A549 (cell line): ENCODE results near the gene CDC23. TPM values are rescaled to one million over a fixed set of nuclear protein-coding genes. Genes with fewer than 3 reads are reported as not detected.

Experiments used
- ATAC-seq, 2 experiments: fragments of 200-7000 bp in 1 of 2; fragments of >200 bp in 1 of 2; cut with Nextera tagmentation in 1 of 2; cut with Tn5 transposase in 1 of 2; 3 replicates each; pipeline versions ENCODE4 v1.8.0 to v1.9.1; 2018 to 2020; ENCODE audit warnings: mild to moderate bottlenecking in 1 of 2, moderate library complexity in 1 of 2
- CTCF ChIA-PET: fragments of 300-600 bp; sonication (Branson Sonifier 250); formaldehyde crosslinking; extraction: SDS; loops from one replicate; lab custom pipeline; 2021; ENCODE audit warnings: antibody characterized with exemption, inconsistent platforms; lab: Yijun Ruan, JAX
- POLR2A ChIA-PET: fragments of 350-600 bp; formaldehyde crosslinking; extraction: SDS; loops from one replicate; lab custom pipeline; 2021; ENCODE audit warnings: antibody characterized with exemption, inconsistent platforms; lab: Yijun Ruan, JAX
- DNase-seq, 2 experiments: peaks; one replicate each; pipeline versions ENCODE4 v3.0.0 to v3.0.0-alpha.2; 2011 to 2016; ENCODE audit warnings: low read depth in 1 of 2, low spot score in 1 of 2
- FAIRE-seq: peaks from 2 replicates; lab custom pipeline; 2011; peaks lifted over from hg19 to GRCh38; lab: Jason Lieb, UNC
- H3K27ac ChIP-seq, 2 experiments: fragments of >200 bp; sonication (Bioruptor Twin); formaldehyde crosslinking; 3 replicates each; pipeline ENCODE4 v1.5.1; 2016 to 2017
- H3K4me1 ChIP-seq: fragments of >200 bp; sonication (Bioruptor Twin); formaldehyde crosslinking; 3 replicates; pipeline ENCODE4 v1.6.1; 2016
- H3K4me2 ChIP-seq: fragments of >200 bp; sonication (Bioruptor Twin); formaldehyde crosslinking; 3 replicates; pipeline ENCODE4 v1.6.1; 2016
- H3K4me3 ChIP-seq: fragments of >200 bp; sonication (Bioruptor Twin); formaldehyde crosslinking; 3 replicates; pipeline ENCODE4 v1.5.1; 2016
- H3K9me3 ChIP-seq: fragments of >200 bp; sonication (Bioruptor Twin); formaldehyde crosslinking; 3 replicates; pipeline ENCODE4 v1.6.1; 2016
- CEBPB ChIP-seq, 2 experiments: fragments of >200 bp in 1 of 2; sonication (Bioruptor Twin) in 1 of 2; formaldehyde crosslinking in 1 of 2; IDR thresholded peaks; 2 replicates each; pipeline ENCODE4 v1.6.1; 2012 to 2016
- CHD4 ChIP-seq: fragments of 200-600 bp; sonication (generic); IDR thresholded peaks from 2 replicates; pipeline ENCODE4 v1.6.1; 2016; ENCODE audit warnings: antibody characterized with exemption, mild to moderate bottlenecking, borderline replicate concordance
- FOSL2 ChIP-seq, 2 experiments: fragments of 450-650 bp in 1 of 2; fragments of >200 bp in 1 of 2; sonication (Bioruptor Twin) in 1 of 2; formaldehyde crosslinking; IDR thresholded peaks; 2 replicates each; pipeline versions ENCODE4 v1.5.0 to v1.6.1; 2016 to 2020; ENCODE audit warnings: mild to moderate bottlenecking in 1 of 2, moderate library complexity in 1 of 2
- GATA3 ChIP-seq: IDR thresholded peaks from 2 replicates; pipeline ENCODE4 v1.6.1; 2012; ENCODE audit warnings: borderline replicate concordance
- HDAC2 ChIP-seq: fragments of 200-600 bp; sonication (generic); IDR thresholded peaks from 2 replicates; pipeline ENCODE4 v1.6.1; 2016
- HOXA7 ChIP-seq: fragments of 250-450 bp; sonication (Bioruptor Pico); IDR thresholded peaks from 2 replicates; pipeline ENCODE4 v1.5.0; 2020; ENCODE audit warnings: mild to moderate bottlenecking, moderate library complexity
- HOXB13 ChIP-seq: fragments of 250-450 bp; sonication (Bioruptor Pico); IDR thresholded peaks from 2 replicates; pipeline ENCODE4 v1.5.0; 2020; ENCODE audit warnings: low read depth, mild to moderate bottlenecking, moderate library complexity
- HOXB5 ChIP-seq: fragments of 250-450 bp; sonication (Bioruptor Pico); IDR thresholded peaks from 2 replicates; pipeline ENCODE4 v1.5.0; 2020; ENCODE audit warnings: mild to moderate bottlenecking, moderate library complexity
- JUNB ChIP-seq: fragments of >200 bp; sonication (Bioruptor Twin); formaldehyde crosslinking; IDR thresholded peaks from 2 replicates; pipeline ENCODE4 v1.6.1; 2016
- MAFK ChIP-seq: fragments of 450-650 bp; IDR thresholded peaks from 2 replicates; pipeline ENCODE4 v1.6.1; 2014; ENCODE audit not compliant: partially characterized antibody
- MYC ChIP-seq: IDR thresholded peaks from 2 replicates; pipeline ENCODE4 v1.6.1; 2012; ENCODE audit warnings: mild to moderate bottlenecking, inconsistent platforms, low read length, improper control_type of control experiment, borderline replicate concordance
- NFE2L2 ChIP-seq: fragments of 150-350 bp; conservative IDR thresholded peaks from 2 replicates; pipeline ENCODE4 v1.6.1; 2014; ENCODE audit warnings: low read length
- NPAS2 ChIP-seq: fragments of 250-450 bp; sonication (Bioruptor Pico); IDR thresholded peaks from 2 replicates; pipeline ENCODE4 v1.8.0; 2022; ENCODE audit warnings: mild to moderate bottlenecking, moderate library complexity, borderline replicate concordance
- RAD21 ChIP-seq, 2 experiments: fragments of >200 bp in 1 of 2; sonication (Bioruptor Twin) in 1 of 2; formaldehyde crosslinking in 1 of 2; IDR thresholded peaks in 1 of 2; conservative IDR thresholded peaks in 1 of 2; 2 replicates in 1 of 2; 3 replicates in 1 of 2; pipeline ENCODE4 v1.6.1; 2012 to 2018; ENCODE audit warnings: inconsistent platforms in 1 of 2
- SMC3 ChIP-seq: fragments of >200 bp; sonication (Bioruptor Twin); formaldehyde crosslinking; IDR thresholded peaks from 3 replicates; pipeline ENCODE4 v1.6.1; 2018; ENCODE audit warnings: inconsistent platforms
- SREBF2 ChIP-seq: fragments of 450-650 bp; IDR thresholded peaks from 2 replicates; pipeline ENCODE4 v1.6.1; 2014; ENCODE audit warnings: mild to moderate bottlenecking, moderate library complexity
- ZC3H11A ChIP-seq: fragments of 450-650 bp; IDR thresholded peaks from 2 replicates; pipeline ENCODE4 v1.6.1; 2014; ENCODE audit warnings: antibody characterized with exemption, mild to moderate bottlenecking
- ZFP36 ChIP-seq: fragments of 450-650 bp; IDR thresholded peaks from 2 replicates; pipeline ENCODE4 v1.6.1; 2014; ENCODE audit warnings: borderline replicate concordance; ENCODE audit not compliant: partially characterized antibody
- WGBS: methylation state at CpG from one replicate; pipeline ENCODE4 v1.1.6; 2017; ENCODE audit errors: missing lambda C conversion rate; 5-methylcytosine and 5-hydroxymethylcytosine counted together
- polyA plus RNA-seq, 4 experiments: library from polyadenylated mRNA; depleted of rRNA in 3 of 4; stranded (reverse); fragments of >200 nt; fragmentation: RNase III in 1 of 4; extraction: RNeasy Plus Mini Kit Qiagen cat#74134 plus additional on column Dnase treatment in 1 of 4; gene quantifications; 2 replicates in 3 of 4; 3 replicates in 1 of 4; pipeline ENCODE4 v1.2.3, GENCODE V29; 2011 to 2017
- TF ChIP-seq, protein P1 (sequence below): IDR thresholded peaks from 2 replicates; pipeline ENCODE4 v1.6.1; 2012; ENCODE audit warnings: low read depth, borderline replicate concordance
- TF ChIP-seq, protein P2 (sequence below): IDR thresholded peaks from 2 replicates; pipeline ENCODE4 v1.6.1; 2012
- TF ChIP-seq, protein P3 (sequence below): fragments of >200 bp; sonication (Bioruptor Twin); formaldehyde crosslinking; IDR thresholded peaks from 3 replicates; pipeline ENCODE4 v1.5.1; 2016
- TF ChIP-seq, protein P4 (sequence below): fragments of 250-450 bp; sonication (Bioruptor Pico); IDR thresholded peaks from 2 replicates; pipeline ENCODE4 v1.5.0; 2021; ENCODE audit warnings: mild to moderate bottlenecking, moderate library complexity, borderline replicate concordance

Gene CDC23
- polyA plus RNA-seq, 2 of the 4 experiments (the other 2 are of a cell fraction), result 37.1 to 70.3 TPM

DNA sequence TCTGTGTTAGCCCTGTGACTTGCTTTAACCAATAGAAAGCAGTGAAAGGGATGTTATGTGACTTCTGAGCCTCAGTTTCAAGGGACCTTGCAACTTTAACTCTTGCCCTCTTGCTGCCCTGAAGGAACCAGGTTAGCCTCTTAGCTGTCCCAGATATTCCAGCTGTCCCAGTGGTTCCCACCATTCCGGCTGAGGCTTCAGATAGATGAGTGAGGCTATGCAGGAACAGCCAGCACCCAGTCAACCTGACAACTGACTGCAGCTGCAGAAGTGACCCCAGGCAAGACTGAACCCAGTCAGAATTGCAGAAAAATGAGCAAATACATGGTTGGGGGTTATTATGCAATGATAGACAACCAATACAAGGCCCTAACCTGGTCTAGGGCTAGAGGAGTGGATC lies 10.4 kb upstream of the CDC23 start:
- DNase-seq (no peak), ATAC-seq (peak; percentile 19 to 61; a peak in 5 of 6 replicates), FAIRE-seq (no peak)
- no peak for TF ChIP-seq FOSL2 (IDR thresholded peaks at IDR 0.05)
- TF ChIP-seq FOSL2 (CRISPR knock-in tag; IDR thresholded peaks at IDR 0.05), result no peak
- TF ChIP-seq MAFK, result no peak
- no peak for TF ChIP-seq ZFP36
- no peak for TF ChIP-seq SREBF2
- TF ChIP-seq MYC, result no peak
- TF ChIP-seq, protein P1, sequence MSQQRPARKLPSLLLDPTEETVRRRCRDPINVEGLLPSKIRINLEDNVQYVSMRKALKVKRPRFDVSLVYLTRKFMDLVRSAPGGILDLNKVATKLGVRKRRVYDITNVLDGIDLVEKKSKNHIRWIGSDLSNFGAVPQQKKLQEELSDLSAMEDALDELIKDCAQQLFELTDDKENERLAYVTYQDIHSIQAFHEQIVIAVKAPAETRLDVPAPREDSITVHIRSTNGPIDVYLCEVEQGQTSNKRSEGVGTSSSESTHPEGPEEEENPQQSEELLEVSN, result no peak
- TF ChIP-seq, protein P2, sequence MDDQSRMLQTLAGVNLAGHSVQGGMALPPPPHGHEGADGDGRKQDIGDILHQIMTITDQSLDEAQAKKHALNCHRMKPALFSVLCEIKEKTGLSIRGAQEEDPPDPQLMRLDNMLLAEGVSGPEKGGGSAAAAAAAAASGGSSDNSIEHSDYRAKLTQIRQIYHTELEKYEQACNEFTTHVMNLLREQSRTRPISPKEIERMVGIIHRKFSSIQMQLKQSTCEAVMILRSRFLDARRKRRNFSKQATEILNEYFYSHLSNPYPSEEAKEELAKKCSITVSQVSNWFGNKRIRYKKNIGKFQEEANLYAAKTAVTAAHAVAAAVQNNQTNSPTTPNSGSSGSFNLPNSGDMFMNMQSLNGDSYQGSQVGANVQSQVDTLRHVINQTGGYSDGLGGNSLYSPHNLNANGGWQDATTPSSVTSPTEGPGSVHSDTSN, result no peak
- TF ChIP-seq NPAS2, result no peak
- TF ChIP-seq HOXB13 (CRISPR knock-in tag), result no peak
- no peak for TF ChIP-seq NFE2L2
- no peak for TF ChIP-seq RAD21 (conservative IDR thresholded peaks at IDR 0.05 in 1 of 2, IDR thresholded peaks at IDR 0.05 in 1 of 2)
- no peak for TF ChIP-seq JUNB
- no peaks in the 10 kb centered on the region for H3K4me1 ChIP-seq
- H3K27ac ChIP-seq, result no peak overlapping the region
- CTCF ChIA-PET, result interaction anchor here (0.6 to 6.8 kb wide), 45 partner anchors 9 to 235 kb away, joined by 3 to 86 read pairs (median 4); partner anchors contain the start of genes BRD8, CDC23, FAM53C and KDM3B
- H3K4me2 ChIP-seq, result no peak overlapping the region
- 88% methylated on average over 1 of the region's 1 CpG for WGBS
- H3K4me3 ChIP-seq, result no peak overlapping the region
- POLR2A ChIA-PET, result interaction anchor here (0.7 kb wide), 1 partner anchor 115 kb away, joined by 3 read pairs; the partner anchor contains the start of gene FAM53C
- peaks cover 20% of the 10 kb centered on the region for H3K9me3 ChIP-seq

DNA sequence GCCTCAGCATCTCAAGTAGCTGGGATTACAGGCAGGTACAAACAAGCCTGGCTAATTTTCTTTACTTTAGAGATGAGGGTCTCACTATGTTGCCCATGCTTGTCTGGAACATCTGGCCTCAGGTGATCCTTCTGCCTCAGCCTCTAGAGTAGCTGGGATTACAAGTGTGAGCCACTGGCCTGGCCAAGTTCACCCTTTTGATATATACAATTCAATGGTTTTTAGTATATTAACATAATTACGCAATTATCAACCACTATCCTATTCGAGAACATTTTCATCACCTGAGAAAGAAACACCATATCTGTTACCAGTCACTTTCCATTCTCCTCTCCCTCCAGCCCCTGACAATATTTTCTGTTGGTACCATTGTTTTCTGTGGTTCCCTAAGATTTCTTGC lies 3.7 kb upstream of the CDC23 start:
- H3K9me3 ChIP-seq, result no peaks in the 10 kb centered on the region
- H3K4me3 ChIP-seq, result no peak overlapping the region
- POLR2A ChIA-PET, result no interaction called here
- no peak for ATAC-seq
- TF ChIP-seq CHD4 (no peak), CEBPB (IDR thresholded peaks at IDR 0.05) (peak; percentile 38 to 41; a peak in 2 of 4 replicates)
- FAIRE-seq, result no peak
- H3K27ac ChIP-seq, result no peak overlapping the region
- no peak overlapping the region for H3K4me2 ChIP-seq
- CTCF ChIA-PET, result interaction anchor here (0.9 to 2.1 kb wide), 4 partner anchors 36 to 196 kb away, joined by 3 to 11 read pairs (median 6); no protein-coding TSS in a partner anchor
- H3K4me1 ChIP-seq, result peaks cover 6% of the 10 kb centered on the region; the same call in 2 of the 3 replicates
- no peak for DNase-seq
- 76% methylated on average over 2 of the region's 2 CpGs for WGBS

DNA sequence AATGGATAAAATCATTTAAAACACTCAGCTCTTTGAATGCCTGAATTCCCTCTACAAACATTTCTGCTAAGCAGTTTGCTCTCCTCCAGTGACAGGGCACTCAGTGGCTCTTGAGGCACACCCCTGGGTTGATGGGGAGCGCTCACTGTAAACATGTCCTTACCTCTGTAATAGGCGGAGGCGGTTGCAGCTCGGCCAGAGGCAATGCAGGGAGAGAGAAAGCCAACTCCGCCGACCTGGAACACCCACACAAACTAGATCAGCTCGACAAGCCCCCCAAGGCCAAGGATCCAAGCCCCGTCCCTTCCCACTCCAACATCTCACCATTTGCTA lies 329 bp downstream of the CDC23 start:
- Histone ChIP-seq H3K4me1 (peaks cover 6% of the 10 kb centered on the region; the same call in 2 of the 3 replicates), H3K27ac (peak overlapping the region; percentile 80 to 91), H3K9me3 (no peaks in the 10 kb centered on the region), H3K4me2 (peak overlapping the region; percentile 66), H3K4me3 (peak overlapping the region; percentile 85)
- FAIRE-seq (no peak), DNase-seq (peak; percentile 19 to 26), ATAC-seq (peak; percentile 26 to 37; a peak in 5 of 6 replicates)
- POLR2A ChIA-PET, result interaction anchor here (0.5 to 1.9 kb wide), 12 partner anchors 10 to 331 kb away, joined by 3 to 10 read pairs (median 4); partner anchors contain the start of genes FAM53C, KDM3B and KIF20A
- CTCF ChIA-PET, result interaction anchor here (1.4 to 4.1 kb wide), 4 partner anchors 11 to 140 kb away, joined by 3 to 18 read pairs (median 6); partner anchors contain the start of gene KDM3B
- 3% methylated on average over 8 of the region's 8 CpGs for WGBS
- TF ChIP-seq SMC3 (no peak), ZC3H11A (no peak), HOXA7 (CRISPR knock-in tag) (no peak), GATA3 (no peak), HOXB5 (CRISPR knock-in tag) (no peak), HOXB13 (CRISPR knock-in tag) (no peak), NPAS2 (no peak), HDAC2 (no peak)
- TF ChIP-seq, protein P2, result no peak
- TF ChIP-seq, protein P3, sequence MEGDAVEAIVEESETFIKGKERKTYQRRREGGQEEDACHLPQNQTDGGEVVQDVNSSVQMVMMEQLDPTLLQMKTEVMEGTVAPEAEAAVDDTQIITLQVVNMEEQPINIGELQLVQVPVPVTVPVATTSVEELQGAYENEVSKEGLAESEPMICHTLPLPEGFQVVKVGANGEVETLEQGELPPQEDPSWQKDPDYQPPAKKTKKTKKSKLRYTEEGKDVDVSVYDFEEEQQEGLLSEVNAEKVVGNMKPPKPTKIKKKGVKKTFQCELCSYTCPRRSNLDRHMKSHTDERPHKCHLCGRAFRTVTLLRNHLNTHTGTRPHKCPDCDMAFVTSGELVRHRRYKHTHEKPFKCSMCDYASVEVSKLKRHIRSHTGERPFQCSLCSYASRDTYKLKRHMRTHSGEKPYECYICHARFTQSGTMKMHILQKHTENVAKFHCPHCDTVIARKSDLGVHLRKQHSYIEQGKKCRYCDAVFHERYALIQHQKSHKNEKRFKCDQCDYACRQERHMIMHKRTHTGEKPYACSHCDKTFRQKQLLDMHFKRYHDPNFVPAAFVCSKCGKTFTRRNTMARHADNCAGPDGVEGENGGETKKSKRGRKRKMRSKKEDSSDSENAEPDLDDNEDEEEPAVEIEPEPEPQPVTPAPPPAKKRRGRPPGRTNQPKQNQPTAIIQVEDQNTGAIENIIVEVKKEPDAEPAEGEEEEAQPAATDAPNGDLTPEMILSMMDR, result no peak
- TF ChIP-seq, protein P4, sequence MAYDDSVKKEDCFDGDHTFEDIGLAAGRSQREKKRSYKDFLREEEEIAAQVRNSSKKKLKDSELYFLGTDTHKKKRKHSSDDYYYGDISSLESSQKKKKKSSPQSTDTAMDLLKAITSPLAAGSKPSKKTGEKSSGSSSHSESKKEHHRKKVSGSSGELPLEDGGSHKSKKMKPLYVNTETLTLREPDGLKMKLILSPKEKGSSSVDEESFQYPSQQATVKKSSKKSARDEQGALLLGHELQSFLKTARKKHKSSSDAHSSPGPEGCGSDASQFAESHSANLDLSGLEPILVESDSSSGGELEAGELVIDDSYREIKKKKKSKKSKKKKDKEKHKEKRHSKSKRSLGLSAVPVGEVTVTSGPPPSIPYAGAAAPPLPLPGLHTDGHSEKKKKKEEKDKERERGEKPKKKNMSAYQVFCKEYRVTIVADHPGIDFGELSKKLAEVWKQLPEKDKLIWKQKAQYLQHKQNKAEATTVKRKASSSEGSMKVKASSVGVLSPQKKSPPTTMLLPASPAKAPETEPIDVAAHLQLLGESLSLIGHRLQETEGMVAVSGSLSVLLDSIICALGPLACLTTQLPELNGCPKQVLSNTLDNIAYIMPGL (CRISPR knock-in tag), result no peak
